ENCODE results near the gene MARK3.

MARK3 gene

GRCh38 chr14:103432627-103433026, 47.4 kb downstream of the MARK3 start:
- TF ChIP-seq CTCF (IDR thresholded peaks at IDR 0.05; ENCODE audit: borderline replicate concordance, control extremely low read depth, extremely low read depth, insufficient read depth, missing control alignments): no peak
- DNase-seq (ENCODE audit: low spot score): no peak
- in situ Hi-C loops (cut with MboI; ENCODE audit: low sequenced_read_pairs, unreplicated experiment): no loop called here

DNA sequence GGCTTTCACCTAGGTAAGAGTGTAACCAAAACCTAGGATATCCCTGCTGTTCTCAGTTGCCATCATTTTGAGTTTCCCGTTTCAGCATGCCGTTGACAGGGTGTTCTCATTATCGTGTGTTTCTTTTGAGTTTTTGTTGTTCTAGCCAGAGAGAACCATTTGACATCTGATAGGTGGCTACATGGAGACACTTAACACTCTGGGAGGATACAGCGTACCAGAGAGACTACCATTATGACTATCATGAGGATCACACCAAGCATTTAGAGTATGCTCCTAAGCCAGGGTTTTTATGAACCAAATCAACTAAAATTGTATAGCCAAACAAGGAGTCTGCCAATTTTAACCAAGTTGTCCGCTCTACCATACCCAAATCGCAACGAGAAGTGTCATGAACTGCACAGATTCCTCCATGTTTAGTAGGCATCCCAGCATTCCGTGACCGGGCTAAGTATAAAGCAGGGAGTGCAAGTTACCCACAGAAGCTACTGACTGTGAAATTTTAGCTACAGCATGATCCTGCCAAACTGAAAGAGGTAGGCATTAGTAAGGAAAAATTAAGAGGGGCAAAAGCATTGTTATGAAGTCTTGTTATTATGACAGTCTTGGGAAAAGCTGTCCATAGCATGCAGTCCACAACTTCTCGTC, 48.8 kb downstream of the MARK3 start:
- DNase-seq (ENCODE audit: low spot score): no peak
- in situ Hi-C loops (cut with MboI; ENCODE audit: low sequenced_read_pairs, unreplicated experiment): no loop called here
- no peak for TF ChIP-seq CTCF (IDR thresholded peaks at IDR 0.05; ENCODE audit: borderline replicate concordance, control extremely low read depth, extremely low read depth, insufficient read depth, missing control alignments)

DNA sequence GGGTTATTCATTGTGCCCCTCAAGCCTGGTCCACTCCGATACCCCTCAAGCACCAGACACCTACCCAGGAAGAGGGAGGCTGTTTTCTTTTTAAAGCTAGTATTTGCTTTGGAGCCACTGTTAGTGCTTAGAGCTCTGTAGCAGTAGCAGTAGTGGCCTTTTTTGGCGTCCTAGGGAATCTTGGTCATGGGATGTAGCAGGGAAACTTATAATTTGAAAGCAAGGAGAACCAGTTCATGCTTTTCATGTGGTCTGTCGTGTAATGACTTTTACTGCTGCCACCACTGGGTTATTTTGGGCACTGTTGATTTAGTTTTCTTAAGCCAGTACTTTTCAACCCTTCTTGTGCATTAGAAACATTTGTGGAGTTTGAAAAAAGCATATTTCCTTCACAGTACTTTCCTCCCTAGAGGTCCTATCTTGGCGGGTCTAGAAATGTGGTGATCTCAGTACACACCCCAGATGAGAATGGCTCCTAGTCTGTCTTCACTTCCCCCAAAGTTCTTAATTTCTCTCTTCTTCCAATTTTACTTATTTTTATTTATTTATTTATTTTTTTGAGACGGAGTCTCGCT, 49.7 kb downstream of the MARK3 start:
- in situ Hi-C loops (cut with MboI; ENCODE audit: low sequenced_read_pairs, unreplicated experiment): no loop called here
- TF ChIP-seq CTCF (IDR thresholded peaks at IDR 0.05; ENCODE audit: borderline replicate concordance, control extremely low read depth, extremely low read depth, insufficient read depth, missing control alignments): no peak
- no peak for DNase-seq (ENCODE audit: low spot score)

- DNase-seq (ENCODE audit: low spot score): no peak
- TF ChIP-seq CTCF (IDR thresholded peaks at IDR 0.05; ENCODE audit: borderline replicate concordance, control extremely low read depth, extremely low read depth, insufficient read depth, missing control alignments): no peak
- in situ Hi-C loops (cut with MboI; ENCODE audit: low sequenced_read_pairs, unreplicated experiment): no loop called here
Observed at GRCh38 chr14:103436533-103436932, 51.3 kb downstream of the MARK3 start.

DNA sequence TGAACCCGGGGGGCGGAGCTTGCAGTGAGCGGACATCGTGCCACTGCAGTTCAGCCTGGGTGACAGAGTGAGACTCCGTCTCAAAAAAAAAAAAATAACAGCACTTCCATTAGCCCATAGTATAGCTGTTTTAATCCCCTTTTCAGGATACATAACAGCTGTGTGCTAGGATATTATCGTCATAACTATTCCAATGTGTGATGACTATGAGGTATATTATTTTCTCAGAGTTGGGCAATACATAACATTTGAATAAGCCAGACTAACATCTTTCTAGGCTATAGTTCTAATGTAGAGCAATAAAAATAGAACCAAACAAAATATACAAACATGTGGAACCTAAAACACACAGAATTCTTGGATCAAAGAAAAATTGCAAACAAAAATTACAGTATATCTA, 57.1 kb downstream of the MARK3 start:
- TF ChIP-seq CTCF (IDR thresholded peaks at IDR 0.05; ENCODE audit: borderline replicate concordance, control extremely low read depth, extremely low read depth, insufficient read depth, missing control alignments): no peak
- in situ Hi-C loops (cut with MboI; ENCODE audit: low sequenced_read_pairs, unreplicated experiment): no loop called here
- no peak for DNase-seq (ENCODE audit: low spot score)

DNA sequence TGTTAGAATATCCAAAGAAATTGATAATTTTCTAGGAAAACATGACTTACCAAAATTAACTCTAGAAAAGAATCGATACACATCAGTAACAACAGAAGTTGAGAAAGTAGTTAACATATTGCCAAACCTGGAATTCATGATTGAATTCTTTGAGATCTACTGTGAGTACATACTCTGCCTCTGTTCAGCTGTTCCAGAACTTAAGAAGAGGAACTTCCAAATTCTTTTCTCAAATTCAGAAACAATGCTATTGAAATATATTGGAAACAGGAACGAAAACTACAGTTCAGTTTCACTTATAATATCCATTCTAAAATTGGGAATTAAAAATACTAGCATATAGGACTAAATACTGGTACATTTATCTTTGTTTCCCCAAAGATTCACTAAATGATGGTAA, 57.9 kb downstream of the MARK3 start:
- in situ Hi-C loops (cut with MboI; ENCODE audit: low sequenced_read_pairs, unreplicated experiment): no loop called here

More for the DNA sequence above, 57.9 kb downstream of the MARK3 start:
- no peak for TF ChIP-seq CTCF (IDR thresholded peaks at IDR 0.05; ENCODE audit: borderline replicate concordance, control extremely low read depth, extremely low read depth, insufficient read depth, missing control alignments)
- DNase-seq (ENCODE audit: low spot score): no peak
